ENCODE data around the gene EXOC6. TPM values are rescaled to one million over a fixed set of nuclear protein-coding genes. Genes with fewer than 3 reads are reported as not detected.

Gene EXOC6
- total RNA-seq, 4 donors from 2014 or later: 9.7 to 760 (median 13.7) TPM

- TF ChIP-seq CTCF (IDR thresholded peaks at IDR 0.05; ENCODE audit: low read depth): no peak
These were observed 90.5 kb downstream of the EXOC6 start for GRCh38 chr10:92938841-92939240.

GRCh38 chr10:92942226-92942625, 93.9 kb downstream of the EXOC6 start:
- no peak for TF ChIP-seq CTCF (IDR thresholded peaks at IDR 0.05; ENCODE audit: low read depth)

GRCh38 chr10:92946491-92946890, 98.2 kb downstream of the EXOC6 start:
- TF ChIP-seq CTCF (IDR thresholded peaks at IDR 0.05; ENCODE audit: low read depth): no peak

GRCh38 chr10:92957223-92958010, 109.1 kb downstream of the EXOC6 start:
- TF ChIP-seq CTCF (IDR thresholded peaks at IDR 0.05; ENCODE audit: low read depth): no peak

- no peak for TF ChIP-seq CTCF (IDR thresholded peaks at IDR 0.05; ENCODE audit: low read depth)
These were observed 113.3 kb downstream of the EXOC6 start for GRCh38 chr10:92961638-92962037.

- TF ChIP-seq CTCF (IDR thresholded peaks at IDR 0.05; ENCODE audit: low read depth): no peak
These were observed 117.0 kb downstream of the EXOC6 start for GRCh38 chr10:92965314-92965713.

GRCh38 chr10:92967641-92968040, 119.3 kb downstream of the EXOC6 start:
- TF ChIP-seq CTCF (IDR thresholded peaks at IDR 0.05; ENCODE audit: low read depth): no peak
